OCI-LY7 (cell line): ENCODE data around the gene TMEM196. TPM values are rescaled to one million over a fixed set of nuclear protein-coding genes. Genes with fewer than 3 reads are reported as not detected.

ENCODE experiments used
- BruUV-seq: library from RNA; stranded (reverse); fragments of 400-500 nt; replicated peaks from 2 replicates; lab custom pipeline; 2021; lab: Mats Ljungman, UMichigan
- CTCF ChIA-PET: fragments of 300-600 bp; sonication (Branson Sonifier 250); formaldehyde crosslinking; loops from one replicate; lab custom pipeline; 2022; ENCODE audit warnings: antibody characterized with exemption; ENCODE audit not compliant: unreplicated experiment; lab: Charles Lee
- POLR2A ChIA-PET: fragments of 300-600 bp; sonication (Branson Sonifier 250); formaldehyde crosslinking; loops from one replicate; lab custom pipeline; 2022; ENCODE audit warnings: antibody characterized with exemption; lab: Charles Lee
- DNase-seq: peaks from one replicate; pipeline ENCODE4 v3.0.0-alpha.2; 2015; ENCODE audit warnings: low spot score
- H2AFZ ChIP-seq: fragments of 200-600 bp; sonication (generic), shearing (Covaris generic); 2 replicates; pipeline ENCODE4 v1.6.1; 2014; ENCODE audit warnings: mild to moderate bottlenecking, antibody characterized with exemption, low read length, moderate library complexity
- H3K27ac ChIP-seq: fragments of 200-600 bp; sonication (generic); 2 replicates; pipeline ENCODE4 v1.5.1; 2014; ENCODE audit warnings: mixed run types, low read depth, mild to moderate bottlenecking, moderate library complexity, low read length, inconsistent platforms; ENCODE audit not compliant: poor library complexity, severe bottlenecking
- H3K36me3 ChIP-seq: fragments of 200-600 bp; sonication (generic); 2 replicates; pipeline ENCODE4 v1.6.1; 2014; ENCODE audit warnings: mild to moderate bottlenecking, antibody characterized with exemption, low read length, moderate library complexity, mixed read lengths; ENCODE audit not compliant: insufficient read depth
- H3K4me1 ChIP-seq: fragments of 200-600 bp; sonication (generic); 2 replicates; pipeline ENCODE4 v1.5.1; 2014; ENCODE audit warnings: mild to moderate bottlenecking, low read length; ENCODE audit not compliant: insufficient read depth, poor library complexity, severe bottlenecking
- H3K4me2 ChIP-seq: fragments of 200-600 bp; sonication (generic); 2 replicates; pipeline ENCODE4 v1.6.1; 2014; ENCODE audit warnings: mild to moderate bottlenecking, low read length
- H3K4me3 ChIP-seq: fragments of 200-600 bp; sonication (generic); 2 replicates; pipeline ENCODE4 v1.5.1; 2014; ENCODE audit warnings: mild to moderate bottlenecking, low read depth, low read length; ENCODE audit not compliant: poor library complexity, severe bottlenecking
- H3K79me2 ChIP-seq: fragments of 200-600 bp; sonication (generic); 2 replicates; pipeline ENCODE4 v1.6.1; 2016; ENCODE audit warnings: low read depth, mild to moderate bottlenecking, low read length, moderate library complexity, mixed read lengths; ENCODE audit not compliant: insufficient read depth
- H3K9me2 ChIP-seq: fragments of 200-600 bp; sonication (generic); 2 replicates; pipeline ENCODE4 v1.6.1; 2016; ENCODE audit warnings: mild to moderate bottlenecking, low read length, mixed read lengths; ENCODE audit not compliant: insufficient read depth
- H3K9me3 ChIP-seq: fragments of 200-600 bp; sonication (generic); 2 replicates; pipeline ENCODE4 v1.6.1; 2014; ENCODE audit warnings: mild to moderate bottlenecking, mixed run types, low read length, mixed read lengths
- H4K20me1 ChIP-seq: fragments of 200-600 bp; sonication (generic); 2 replicates; pipeline ENCODE4 v1.6.1; 2014; ENCODE audit warnings: mild to moderate bottlenecking, antibody characterized with exemption, low read length, moderate library complexity, mixed read lengths; ENCODE audit not compliant: insufficient read depth
- EZH2phosphoT487 ChIP-seq: fragments of 200-600 bp; sonication (generic); IDR thresholded peaks from 2 replicates; pipeline ENCODE4 v1.6.1; 2018; ENCODE audit warnings: low read depth, borderline replicate concordance, mild to moderate bottlenecking, mixed run types, antibody characterized with exemption, low read length, moderate library complexity, mixed read lengths
- intact Hi-C: fragments of 100-400 bp; cut with micrococcal nuclease; formaldehyde crosslinking; loops from one replicate; pipeline ENCODE4 v1.10.0; 2022; ENCODE audit not compliant: unreplicated experiment
- total RNA-seq, 2 experiments: library from RNA; depleted of rRNA in 1 of 2; stranded (reverse); fragments of >200 nt in 1 of 2; shearing (Covaris generic) in 1 of 2; gene quantifications; 2 replicates each; pipeline ENCODE4 v1.2.3, GENCODE V29; 2014 to 2022
- TF ChIP-seq, protein P1 (sequence below): fragments of 200-600 bp; sonication (generic); conservative IDR thresholded peaks from 2 replicates; pipeline ENCODE4 v1.5.1; 2014; ENCODE audit warnings: mild to moderate bottlenecking, antibody characterized with exemption, low read length, moderate library complexity, mixed read lengths

TMEM196 gene
- total RNA-seq, 2 experiments from 2014 or later = not detected

DNA sequence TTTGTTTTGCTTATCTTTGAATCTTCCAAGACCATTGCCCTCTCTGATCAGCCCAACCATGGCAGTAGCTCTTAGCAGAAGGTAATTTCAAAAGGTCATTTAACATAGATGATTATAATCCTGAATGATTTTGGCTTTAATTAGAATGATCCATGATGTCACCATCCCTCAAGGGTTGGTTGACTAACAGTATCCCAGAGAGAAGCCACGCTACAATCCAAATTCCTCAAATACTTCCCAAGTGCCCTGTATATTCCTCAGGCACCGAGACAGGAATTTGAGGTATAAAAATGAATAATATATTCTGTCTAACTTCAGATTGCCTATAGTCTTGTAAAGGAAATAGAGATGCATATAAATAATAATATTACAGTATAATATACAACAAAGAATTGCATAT is 42.1 kb upstream of the TMEM196 start:
- intact Hi-C loops = no loop called here
- H2AFZ ChIP-seq = no peak overlapping the region
- no peaks in the 10 kb centered on the region for H3K36me3 ChIP-seq
- TF ChIP-seq EZH2phosphoT487 = no peak
- TF ChIP-seq, protein P1, sequence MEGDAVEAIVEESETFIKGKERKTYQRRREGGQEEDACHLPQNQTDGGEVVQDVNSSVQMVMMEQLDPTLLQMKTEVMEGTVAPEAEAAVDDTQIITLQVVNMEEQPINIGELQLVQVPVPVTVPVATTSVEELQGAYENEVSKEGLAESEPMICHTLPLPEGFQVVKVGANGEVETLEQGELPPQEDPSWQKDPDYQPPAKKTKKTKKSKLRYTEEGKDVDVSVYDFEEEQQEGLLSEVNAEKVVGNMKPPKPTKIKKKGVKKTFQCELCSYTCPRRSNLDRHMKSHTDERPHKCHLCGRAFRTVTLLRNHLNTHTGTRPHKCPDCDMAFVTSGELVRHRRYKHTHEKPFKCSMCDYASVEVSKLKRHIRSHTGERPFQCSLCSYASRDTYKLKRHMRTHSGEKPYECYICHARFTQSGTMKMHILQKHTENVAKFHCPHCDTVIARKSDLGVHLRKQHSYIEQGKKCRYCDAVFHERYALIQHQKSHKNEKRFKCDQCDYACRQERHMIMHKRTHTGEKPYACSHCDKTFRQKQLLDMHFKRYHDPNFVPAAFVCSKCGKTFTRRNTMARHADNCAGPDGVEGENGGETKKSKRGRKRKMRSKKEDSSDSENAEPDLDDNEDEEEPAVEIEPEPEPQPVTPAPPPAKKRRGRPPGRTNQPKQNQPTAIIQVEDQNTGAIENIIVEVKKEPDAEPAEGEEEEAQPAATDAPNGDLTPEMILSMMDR = no peak
- H3K79me2 ChIP-seq = no peaks in the 10 kb centered on the region
- BruUV-seq = no TSS peak
- CTCF ChIA-PET = no interaction called here
- no peaks in the 10 kb centered on the region for H3K9me2 ChIP-seq
- POLR2A ChIA-PET = no interaction called here
- no peak overlapping the region for H3K4me2 ChIP-seq
- no peak overlapping the region for H3K27ac ChIP-seq
- no peaks in the 10 kb centered on the region for H4K20me1 ChIP-seq
- no peak for DNase-seq
- H3K4me1 ChIP-seq = no peaks in the 10 kb centered on the region
- no peak overlapping the region for H3K4me3 ChIP-seq
- no peaks in the 10 kb centered on the region for H3K9me3 ChIP-seq

DNA sequence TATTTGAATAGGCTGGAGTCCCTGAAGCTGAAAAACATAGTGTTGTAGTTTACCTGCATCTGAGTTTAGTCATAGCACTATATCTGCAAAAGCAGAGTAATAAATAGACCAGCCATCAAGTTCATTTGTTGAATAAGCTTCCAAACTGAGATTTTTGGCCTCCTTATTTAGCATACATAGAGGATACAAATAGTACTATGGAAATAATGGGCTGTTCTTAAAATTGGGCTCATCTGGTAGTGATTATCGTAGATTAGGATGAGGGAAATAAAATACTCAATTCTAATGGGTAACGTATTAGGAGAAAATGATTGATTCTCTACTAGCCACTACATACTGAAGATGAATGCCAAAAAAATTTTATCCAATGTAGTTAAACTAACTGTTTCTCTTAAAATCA is 41.4 kb upstream of the TMEM196 start:
- TF ChIP-seq, protein P1 = no peak
- no peak for TF ChIP-seq EZH2phosphoT487
- BruUV-seq = no TSS peak
- ChIA-PET POLR2A (no interaction called here), CTCF (no interaction called here)
- Histone ChIP-seq H3K4me2 (no peak overlapping the region), H3K4me1 (no peaks in the 10 kb centered on the region), H4K20me1 (no peaks in the 10 kb centered on the region), H3K9me2 (no peaks in the 10 kb centered on the region), H2AFZ (no peak overlapping the region), H3K79me2 (no peaks in the 10 kb centered on the region), H3K4me3 (no peak overlapping the region), H3K9me3 (no peaks in the 10 kb centered on the region), H3K36me3 (no peaks in the 10 kb centered on the region), H3K27ac (no peak overlapping the region)
- DNase-seq = no peak
- intact Hi-C loops = no loop called here

DNA sequence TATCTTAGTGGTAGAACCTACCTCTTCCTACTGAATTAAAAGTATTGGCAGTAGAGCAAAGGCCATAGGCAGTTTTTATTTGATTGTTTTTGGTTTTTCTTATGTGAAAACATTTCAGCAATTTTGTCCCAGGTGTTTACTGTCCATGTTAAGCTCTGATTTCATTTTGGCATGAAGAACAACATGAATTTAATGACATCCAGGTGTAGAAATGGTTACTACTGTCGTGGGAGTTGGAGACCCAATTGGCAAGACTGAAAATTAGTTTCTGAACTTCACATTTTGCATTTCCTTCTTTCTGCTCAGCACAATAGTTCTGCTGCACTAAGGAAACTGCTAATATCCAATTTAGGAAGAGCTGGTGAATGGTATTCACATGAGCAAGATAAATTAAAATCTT is 38.0 kb upstream of the TMEM196 start:
- H3K9me2 ChIP-seq = no peaks in the 10 kb centered on the region
- no peak for DNase-seq
- H3K27ac ChIP-seq = no peak overlapping the region
- no peak overlapping the region for H2AFZ ChIP-seq
- H3K4me1 ChIP-seq = no peaks in the 10 kb centered on the region
- no peaks in the 10 kb centered on the region for H3K79me2 ChIP-seq
- CTCF ChIA-PET = no interaction called here
- TF ChIP-seq, protein P1 = no peak
- no peak for TF ChIP-seq EZH2phosphoT487
- H3K4me2 ChIP-seq = no peak overlapping the region
- no peak overlapping the region for H3K4me3 ChIP-seq
- no TSS peak for BruUV-seq
- no peaks in the 10 kb centered on the region for H4K20me1 ChIP-seq
- H3K9me3 ChIP-seq = no peaks in the 10 kb centered on the region
- no peaks in the 10 kb centered on the region for H3K36me3 ChIP-seq
- intact Hi-C loops = no loop called here
- POLR2A ChIA-PET = no interaction called here
